Inflammatory macrophage (primary cell): Measurements from ENCODE around the gene PIGU.
A peak's percentile ranks its signal among the peaks of the same experiment; 100 is the strongest.
"Not testable (repeated sequence)": the region's sequence is repeated elsewhere in the genome, so short reads cannot be mapped to it uniquely, and the experiment has no call there.

Experiments
- DNase-seq, 2 donors: peaks; one replicate each; pipeline ENCODE4 v3.0.0-alpha.2; 2020 to 2022

The PIGU gene

DNA sequence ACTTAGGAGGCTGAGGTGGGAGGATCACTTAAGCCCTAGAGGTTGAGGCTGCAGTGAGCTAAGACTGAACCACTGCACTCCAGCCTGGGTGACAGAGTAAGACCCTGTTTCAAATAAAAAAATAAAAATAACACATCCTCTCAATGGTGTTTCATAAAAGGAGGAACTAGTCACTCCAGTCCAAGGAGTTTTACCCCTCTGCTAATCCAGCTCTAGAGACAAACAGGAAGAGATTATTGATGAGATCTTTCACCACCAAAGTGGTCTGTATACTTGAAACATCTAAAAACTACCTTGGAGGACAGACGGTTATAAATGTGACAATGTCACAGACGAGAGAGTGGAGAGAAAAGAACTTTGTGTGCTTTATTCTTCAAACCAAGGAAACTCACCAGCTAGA lies 58.2 kb downstream of the PIGU start:
- no peak for DNase-seq

DNA sequence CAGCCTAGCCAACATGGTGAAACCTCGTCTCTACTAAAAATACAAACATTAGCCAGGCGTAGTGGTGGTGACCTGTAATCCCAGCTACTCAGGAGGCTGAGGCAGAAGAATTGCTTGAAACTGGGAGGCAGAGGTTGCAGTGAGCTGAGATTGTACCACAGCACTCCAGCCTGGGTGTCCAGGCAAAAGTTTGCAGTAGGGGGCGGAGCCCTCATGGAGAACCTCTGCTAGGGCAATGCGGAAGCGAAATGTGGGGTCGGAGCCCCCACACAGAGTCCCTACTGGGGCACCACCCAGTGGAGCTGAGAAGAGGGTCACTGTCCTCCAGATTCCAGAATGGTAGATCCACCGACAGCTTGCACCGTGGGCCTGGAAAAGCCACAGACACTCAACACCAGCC lies 60.0 kb downstream of the PIGU start:
- DNase-seq: not testable (repeated sequence)

DNA sequence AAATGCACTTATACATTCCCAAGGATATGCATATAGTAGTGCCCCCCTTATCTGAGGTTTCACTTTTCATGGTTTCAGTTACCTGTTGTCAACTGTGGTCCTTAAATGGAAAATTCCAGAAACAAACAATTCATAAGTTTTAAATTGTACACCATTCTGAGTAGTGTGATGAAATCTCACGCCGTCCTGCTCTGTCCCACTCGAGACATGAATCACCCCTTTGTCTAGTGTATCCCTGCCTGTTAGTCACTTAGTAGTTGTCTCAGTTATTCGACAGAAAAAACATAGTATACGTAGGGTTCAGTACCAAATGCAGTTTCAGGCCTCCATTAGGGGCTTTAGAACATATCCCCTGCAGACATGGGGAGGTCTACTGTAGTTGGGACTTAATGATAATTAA lies 61.4 kb downstream of the PIGU start:
- DNase-seq: no peak

DNA sequence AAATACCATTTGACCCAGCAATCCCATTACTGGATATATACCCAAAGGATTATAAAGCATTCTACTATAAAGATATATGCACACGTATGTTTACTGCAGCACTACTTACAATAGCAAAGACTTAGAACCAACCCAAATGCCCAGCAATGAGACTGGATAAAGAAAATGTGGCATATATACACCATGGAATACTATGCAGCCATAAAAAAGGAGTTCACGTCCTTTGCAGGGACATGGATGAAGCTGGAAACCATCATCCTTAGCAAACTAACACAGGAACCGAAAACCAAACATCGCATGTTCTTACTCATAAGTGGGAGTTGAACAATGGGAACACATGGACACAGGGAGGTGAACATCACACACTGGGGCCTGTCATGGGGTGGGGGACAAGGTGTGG lies 64.9 kb downstream of the PIGU start:
- DNase-seq: not testable (repeated sequence)

DNA sequence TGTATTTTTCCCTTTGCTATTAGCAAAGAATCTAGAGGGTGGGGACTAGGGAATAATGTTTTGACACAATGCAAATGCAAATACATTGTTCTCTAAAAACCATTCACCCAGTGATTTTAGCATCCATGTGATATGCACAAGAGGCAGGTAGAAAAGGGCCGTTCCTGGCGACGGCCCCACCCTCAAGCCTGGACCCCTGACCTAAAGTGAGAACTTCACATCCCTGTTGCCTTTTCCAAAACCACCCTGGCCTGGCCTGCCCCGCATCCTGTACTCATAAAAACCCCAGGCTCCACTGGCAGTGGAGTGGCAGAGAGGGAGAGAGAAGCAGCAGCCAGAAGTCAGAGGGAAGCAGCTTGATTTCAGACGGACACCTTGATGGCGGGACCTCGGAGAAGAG lies 69.8 kb downstream of the PIGU start:
- DNase-seq: no peak

DNA sequence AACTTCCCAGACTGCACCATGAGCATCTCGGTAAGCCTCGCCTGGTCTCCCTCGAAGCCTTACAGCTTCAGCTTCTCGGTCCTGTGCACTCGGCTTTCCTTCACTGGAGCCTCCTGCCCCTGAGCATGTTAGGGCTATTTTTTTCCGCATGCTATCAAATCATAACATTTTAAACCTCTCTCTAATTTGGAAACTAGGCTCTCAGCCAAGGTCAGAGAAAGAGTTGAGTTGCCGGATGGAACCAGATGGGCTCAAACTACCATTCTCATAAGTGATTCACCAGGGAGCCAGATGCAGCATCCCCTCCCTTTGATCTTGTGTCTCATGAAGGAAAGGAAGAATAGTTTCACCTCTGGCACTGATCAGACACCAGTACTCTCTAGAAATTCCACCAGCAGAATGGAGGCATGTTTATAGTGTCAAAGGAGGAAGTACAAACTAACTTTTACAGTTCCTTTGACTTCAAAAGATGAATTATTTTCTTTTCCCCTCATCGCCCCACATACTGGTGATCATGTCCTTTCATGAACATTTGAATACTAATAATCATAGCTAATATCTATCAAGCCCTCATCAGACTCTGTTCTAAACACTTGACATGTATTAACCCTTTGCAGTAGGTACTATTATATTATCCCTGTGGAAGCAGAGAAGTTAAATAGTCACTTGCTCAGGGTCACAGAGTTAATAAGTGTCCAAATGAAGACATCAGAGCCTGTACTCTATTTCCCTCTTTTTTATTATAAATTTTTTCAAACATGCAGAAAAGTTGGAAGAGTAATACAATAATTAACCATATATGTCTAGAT lies 71.7 kb downstream of the PIGU start:
- no peak for DNase-seq

DNA sequence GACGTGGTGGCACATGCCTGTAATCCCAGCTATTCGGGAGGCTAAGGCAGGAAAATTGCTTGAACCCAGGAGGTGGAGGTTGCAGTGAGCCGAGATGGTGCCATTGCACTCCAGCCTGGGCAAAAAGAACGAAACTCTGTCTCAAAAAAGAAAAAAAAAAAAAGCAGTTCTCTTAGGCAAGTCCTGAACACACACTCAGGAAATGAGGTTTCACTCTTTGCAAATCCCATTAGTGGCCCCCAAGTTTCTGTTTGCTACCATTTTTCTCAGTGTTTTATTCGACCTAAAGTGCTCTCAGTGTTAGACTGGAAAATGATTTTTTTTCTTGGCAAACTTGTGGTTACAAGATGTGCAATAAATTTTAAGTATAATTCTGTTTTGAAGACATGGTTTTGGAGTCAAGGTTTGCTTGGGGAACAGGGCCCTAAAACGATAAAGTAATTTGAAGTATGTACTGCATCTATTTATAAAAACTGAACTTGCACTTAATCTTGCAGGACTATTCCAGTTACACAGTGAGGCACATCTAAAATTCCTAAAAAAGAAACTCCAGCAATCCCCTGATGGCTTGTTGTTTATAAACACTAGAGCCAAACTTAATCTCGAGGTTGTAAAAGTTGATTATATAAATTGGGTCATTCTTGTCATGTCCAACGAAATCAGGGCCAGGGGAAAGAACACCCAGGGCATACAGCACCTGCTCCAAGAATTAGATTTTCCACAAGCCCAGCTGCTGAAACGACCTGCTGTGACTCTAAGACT lies 75.8 kb downstream of the PIGU start:
- no peak for DNase-seq

DNA sequence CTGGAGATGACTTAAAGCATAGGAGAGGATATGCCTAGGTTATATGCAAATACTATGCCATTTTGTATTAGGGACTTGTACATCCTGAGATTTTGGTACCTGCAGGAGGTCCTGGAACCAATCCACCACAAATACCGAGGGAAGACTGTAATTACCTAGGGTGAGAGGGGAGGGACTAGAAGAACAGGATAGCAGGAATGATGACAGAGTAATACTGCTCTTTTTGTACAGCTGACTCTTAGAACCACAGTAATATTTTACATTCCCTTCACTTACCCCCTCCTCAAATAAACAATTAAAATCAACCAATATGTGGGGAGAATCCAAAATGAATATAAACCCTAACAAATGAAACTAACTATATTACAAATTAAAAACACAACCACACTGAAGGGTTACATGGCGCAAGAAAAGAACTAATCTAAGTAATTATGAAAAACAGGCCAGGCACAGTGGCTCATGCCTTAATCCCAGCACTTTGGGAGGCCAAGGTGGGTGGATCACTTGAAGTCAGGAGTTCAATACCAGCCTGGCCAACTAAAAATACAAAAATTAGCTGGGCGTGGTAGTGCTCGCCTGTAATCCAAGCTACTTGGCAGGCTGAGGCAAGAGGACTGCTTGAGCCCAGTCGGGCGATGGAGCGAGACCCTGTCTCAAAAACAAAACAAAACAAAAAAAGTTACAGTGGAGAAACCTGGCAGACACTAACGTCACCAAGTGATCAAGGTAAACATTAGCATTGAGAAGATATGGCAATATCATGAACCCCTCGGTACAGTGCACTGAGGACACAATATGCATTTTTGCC lies 81.3 kb downstream of the PIGU start:
- DNase-seq: no peak

DNA sequence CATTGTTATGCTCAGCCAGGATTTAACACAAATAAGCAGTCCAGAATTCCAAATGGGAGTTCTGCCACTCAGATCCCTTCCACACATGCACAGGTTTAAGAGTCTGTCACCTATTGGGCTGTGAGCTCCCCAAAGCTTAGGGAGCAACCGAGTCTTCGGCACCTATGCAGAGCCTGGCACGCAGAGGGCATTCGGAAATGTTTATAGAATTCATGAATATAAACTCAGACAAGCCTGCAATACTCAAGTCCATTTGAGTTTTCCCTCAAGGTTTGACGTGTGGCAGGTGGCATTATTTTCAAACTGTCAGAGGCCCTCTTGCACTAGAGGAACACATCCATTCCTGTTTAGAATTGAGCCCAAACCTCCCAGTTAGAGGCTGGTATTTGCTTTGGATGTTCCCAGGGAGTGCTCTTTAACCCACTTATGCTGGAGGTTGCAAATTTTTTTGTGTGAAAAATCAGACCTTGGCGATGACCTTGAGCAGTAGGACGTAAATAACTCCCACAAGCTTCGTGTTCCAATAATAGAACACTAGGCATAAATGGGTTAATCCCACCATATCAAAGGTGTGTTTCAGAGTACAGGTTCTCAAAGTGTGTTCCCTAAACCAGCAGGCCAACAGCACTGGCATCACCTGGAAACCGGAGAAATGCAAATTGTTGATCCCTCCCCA lies 90.3 kb downstream of the PIGU start:
- DNase-seq: no peak

DNA sequence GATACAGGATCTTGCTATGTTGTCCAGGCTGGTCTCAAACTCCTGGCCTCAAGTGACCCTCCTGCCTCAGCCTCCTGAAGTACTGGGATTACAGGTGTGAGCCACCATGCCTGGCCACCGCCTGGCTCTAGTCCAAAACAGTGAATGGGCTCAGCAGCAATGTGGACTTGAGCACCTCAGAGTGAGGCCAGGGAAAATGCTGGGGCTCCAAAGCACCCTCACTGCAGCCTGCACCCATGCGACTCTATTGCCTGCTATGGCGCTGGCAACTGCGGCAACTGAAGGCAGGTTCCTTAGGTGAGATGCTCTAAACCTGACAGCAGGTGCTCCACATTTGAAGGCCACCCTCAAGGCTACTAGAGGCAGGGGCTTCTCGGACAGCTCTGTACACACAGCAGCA lies 91.9 kb downstream of the PIGU start:
- no peak for DNase-seq

DNA sequence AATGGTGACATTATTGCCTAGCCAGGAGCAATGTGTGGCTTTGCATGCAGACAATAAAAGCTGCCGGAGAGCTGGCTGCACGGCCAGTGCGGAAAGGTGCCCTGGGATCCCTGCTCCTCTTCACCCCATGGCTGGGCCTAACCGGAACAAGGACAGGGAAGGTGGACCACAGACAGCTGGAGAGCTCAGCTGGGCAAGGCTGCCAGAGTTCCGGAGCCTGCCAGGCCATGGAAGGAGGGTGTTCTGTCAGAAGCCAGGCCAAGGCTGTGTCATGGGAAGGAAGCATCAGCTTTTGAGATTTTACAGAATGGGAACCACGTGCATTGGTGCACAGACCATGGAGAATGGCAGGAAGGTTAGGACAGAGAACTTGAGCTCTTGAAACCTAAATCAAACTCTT lies 93.3 kb downstream of the PIGU start:
- no peak for DNase-seq

DNA sequence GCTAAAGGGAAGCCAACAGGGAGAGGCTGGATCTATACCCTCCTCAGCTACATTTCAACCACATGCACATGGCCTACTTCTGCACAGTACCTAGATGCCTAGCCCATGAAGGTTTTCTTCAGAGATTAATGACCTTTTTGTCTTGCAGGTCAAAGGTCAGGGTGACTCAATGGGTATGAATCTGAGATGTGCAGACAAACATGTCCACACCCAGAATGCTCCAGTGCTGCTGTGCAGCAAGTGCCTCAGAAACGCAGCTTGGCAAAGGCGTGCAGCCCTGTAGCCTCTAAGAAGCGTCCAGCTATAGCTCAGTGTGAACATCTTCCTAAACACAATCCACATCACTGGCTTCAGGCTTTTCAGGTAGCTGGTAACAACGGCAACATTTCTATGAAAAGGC lies 94.0 kb downstream of the PIGU start:
- no peak for DNase-seq

DNA sequence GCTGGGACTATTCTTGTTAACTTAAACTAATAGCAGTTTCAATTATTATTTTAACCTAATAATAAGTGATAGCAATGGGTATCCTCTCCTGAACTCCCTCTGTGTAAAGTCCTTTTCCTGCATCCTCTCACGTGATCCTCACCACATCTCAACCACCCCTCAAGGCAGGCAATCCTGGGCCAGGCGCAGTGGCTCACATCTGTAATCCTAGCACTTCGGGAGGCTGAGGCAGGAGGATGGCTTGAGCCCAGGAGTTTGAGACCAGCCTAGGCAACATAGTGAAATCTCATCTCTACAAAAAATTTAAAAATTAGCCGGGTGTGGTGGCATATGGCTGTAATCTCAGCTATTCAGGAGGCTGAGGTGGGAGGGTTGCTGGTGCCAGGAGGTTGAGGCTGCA lies 94.7 kb downstream of the PIGU start:
- DNase-seq: no peak

DNA sequence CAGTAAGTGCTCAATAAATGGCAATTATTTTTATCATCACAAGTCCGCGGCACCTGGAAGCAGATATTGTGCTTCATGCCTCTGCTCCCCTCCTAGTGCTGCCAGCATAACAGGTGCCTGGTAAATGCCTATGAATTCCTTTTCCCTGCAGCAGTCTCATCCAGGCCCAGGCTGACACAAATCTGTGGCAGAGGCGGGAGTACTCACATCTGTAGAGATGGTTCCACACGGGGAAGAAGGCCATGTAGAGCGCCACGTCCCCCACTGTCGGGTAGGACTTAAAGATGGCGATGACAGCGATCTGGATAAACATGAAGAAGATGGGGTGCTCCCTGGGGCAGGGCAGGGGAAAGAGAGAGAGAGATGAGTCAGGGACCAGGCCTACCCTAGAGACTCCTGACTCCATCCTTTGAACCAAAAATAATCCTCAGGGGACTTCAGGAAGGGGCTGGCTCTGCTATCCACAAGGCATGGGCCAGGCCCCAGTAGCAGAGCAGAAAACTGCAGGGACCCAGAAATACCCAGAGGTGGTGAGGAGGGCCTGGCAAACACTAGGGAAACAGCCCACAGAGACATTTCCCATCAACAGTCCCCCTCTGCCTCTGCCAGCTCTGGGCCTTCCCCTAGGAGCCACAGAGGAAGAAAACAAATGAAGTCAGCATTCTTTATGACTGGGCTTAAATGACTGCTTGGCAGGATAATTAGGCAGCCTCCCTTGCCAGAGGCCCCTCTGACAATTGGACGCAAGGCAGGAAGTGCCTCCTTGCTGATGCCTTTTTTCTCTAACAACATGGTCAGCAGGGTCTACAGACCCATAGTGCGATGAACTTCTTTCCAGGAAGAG lies 95.3 kb downstream of the PIGU start:
- no peak for DNase-seq

DNA sequence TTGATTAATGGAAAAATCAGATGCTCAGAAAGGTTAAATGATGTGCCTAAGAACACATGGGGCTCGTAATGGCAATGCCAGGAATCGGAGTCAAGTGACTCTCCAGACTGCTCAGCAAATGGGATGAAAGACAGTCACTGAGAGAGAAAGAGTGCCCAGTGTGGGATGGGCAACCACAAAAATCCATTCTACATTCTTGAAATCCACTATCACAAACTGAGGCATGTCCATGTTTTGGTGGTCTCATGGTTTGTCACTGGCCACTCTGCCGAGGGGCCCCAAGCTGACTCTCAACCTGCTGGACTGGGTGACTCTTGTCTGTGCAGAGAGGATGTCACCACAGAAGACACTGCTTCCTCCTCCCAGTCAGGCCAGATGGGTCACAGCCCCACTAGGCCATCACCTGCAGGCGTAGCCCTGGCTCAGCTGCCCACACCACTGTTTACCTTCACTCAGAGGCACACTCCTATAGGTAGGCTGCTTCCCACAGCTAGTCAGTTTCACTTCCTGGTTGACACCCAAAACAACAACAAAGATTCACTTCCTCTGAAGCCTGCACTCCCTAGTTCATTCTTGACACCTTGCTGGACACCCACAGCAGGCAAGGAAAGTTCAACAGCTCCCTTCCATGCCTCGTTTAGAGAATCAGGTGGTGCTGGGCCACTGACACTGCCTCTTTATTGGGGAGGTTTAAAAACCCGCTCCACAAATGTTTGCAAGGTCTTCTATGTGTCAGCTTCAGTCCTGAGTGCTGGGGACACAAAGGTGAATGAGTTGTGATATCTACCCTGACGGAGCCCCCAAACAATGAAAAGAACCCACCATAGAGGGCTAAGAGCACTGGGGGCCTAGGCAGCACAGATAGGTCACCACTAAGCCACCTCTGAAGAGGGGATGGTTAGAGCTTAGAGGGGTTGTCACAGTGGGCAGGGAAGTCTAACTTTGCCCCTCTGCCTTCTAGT lies 96.6 kb downstream of the PIGU start:
- no peak for DNase-seq

DNA sequence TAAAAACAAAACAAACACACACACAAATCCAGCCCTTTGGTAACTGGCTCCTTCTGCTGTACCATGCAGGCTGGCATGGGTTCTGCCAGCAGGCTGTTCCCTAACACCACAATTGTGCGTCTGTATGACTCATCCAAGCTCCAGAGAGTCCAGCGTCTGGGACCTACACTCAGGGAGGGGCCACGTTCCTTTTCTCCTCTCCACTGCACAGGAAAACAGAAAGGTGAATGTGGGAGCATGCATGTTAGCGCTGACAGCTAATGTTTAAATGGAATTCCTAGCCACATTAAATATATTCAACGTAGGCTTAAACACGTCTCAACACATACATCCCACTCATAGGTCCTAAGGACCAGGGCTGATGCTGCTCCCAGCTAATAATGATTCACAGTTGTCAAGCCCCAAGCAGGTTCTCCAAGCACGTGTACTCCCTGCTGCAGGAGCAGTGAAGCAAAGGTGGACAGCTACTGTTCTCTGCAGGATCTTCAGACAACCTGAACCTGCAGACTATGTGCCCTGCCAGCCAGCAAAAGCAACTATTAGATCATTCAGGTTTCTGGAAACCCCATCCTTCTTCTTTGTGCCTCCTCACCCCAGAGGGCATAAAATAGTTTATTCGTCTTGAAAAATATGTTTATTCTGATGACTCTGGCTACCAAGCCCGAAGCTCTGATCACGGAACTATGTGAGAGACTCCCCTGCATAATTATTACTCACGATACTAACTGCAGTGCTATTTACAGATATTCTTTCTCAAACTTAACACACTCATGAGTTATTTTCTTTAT lies 97.5 kb downstream of the PIGU start:
- peak in 1 of 2 donors; percentile 6 for DNase-seq

DNA sequence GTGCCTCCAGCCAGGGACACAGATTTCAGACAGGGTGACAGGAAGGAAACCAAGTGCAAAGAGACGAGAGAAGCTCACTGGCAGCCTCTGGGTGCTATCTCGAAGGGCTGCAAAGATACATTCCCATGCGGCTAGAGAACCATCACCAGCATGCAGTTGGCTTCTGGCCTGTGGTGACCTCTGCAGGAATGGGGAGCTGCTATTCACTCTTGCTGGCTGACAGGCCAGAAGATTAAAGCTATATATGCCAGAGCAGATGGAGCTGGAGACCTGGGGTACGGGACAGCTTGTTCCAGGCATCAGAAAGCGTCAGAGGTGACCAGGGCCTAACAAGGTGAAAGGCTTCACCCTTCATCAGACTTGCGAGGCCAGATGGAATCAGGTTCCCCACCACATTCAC lies 98.4 kb downstream of the PIGU start:
- DNase-seq: no peak

DNA sequence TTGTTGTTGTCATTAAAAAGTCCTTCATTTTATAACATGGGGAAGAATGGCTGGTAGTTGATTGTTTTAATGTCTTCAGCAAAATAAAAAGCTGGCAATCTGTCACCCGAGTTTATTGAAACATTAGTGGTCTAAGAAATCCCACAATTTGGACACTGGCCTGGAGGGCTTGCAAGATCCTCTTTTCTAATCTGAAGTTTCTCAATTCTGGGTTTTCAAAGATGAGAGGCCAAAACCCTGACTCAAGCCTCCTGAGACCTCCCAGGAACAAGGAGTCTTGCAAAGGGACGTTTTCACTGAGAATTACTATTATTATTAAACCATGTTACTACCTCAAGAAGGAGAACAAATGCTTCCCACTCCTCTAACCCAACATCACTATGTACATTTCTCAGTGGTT lies 98.9 kb downstream of the PIGU start:
- peak in 1 of 2 donors; percentile 20 for DNase-seq

DNA sequence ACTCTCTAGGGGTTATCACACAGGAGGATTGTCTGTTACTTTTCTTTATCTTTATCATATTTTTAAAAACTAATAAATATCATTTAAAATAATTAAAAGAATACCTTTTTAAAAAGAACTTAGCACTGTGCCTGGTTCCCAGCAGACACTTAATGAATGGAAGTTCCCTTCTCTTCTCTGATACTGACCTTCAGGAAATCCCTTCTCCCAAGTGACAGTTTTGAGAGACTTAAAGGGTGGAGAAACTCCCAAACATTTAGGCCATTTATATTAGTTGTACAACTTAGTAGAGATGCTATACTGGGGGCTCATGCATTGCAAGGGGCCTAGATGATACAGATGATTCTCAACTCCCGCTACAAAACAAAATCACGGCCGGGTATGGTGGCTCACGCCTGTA lies 99.8 kb downstream of the PIGU start:
- no peak for DNase-seq

DNA sequence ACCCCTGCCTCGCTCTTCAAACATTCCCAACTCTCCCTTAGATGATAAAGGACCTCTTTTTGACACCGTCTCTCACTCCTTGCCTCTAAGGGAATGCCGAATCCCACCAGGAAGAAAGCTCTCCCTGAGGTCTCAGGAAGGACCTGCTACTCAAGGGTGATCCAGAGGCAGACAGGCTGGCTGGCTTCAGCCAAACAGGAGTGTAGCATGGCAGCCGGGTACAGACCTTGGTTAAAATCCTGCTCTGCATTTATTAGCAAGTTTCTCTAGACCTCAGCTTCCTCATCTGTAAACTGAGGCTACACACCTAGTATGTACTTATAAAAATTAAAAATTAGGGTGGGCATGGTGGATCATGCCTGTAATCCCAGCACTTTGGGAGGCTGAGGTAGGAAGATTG lies 101.1 kb downstream of the PIGU start:
- DNase-seq: no peak
